Measurements from ENCODE around the gene PRODH2. TPM values are rescaled to one million over a fixed set of nuclear protein-coding genes. Genes with fewer than 3 reads are reported as not detected.

PRODH2 gene
- total and polyA plus RNA-seq, 2 of the 13 experiments (the other 11 are each of a cell fraction or from before 2014, with no cell fraction given): 86.7 to 118 TPM

- no peak for TF ChIP-seq KIAA2018 (CRISPR knock-in tag; IDR thresholded peaks at IDR 0.05; ENCODE audit: borderline replicate concordance)
- no peak for TF ChIP-seq PHF8 (CRISPR knock-in tag; IDR thresholded peaks at IDR 0.05)
- 0 out of 2 replicates have a peak, but pooled peaks have one; percentile 30 for TF ChIP-seq ZNF776 (CRISPR knock-in tag; IDR thresholded peaks at IDR 0.05)
- peak; percentile 69; the same call in 1 of the 2 replicates for TF ChIP-seq MTF2 (CRISPR knock-in tag; IDR thresholded peaks at IDR 0.05; ENCODE audit: borderline replicate concordance)
- no peak for TF ChIP-seq HNRNPLL (IDR thresholded peaks at IDR 0.05; ENCODE audit: low read depth, low read length, poor library complexity, severe bottlenecking)
- no peak for TF ChIP-seq GTF3A (CRISPR knock-in tag; conservative IDR thresholded peaks at IDR 0.05)
- no peak; the same call in 1 of the 2 replicates for TF ChIP-seq ZNF484 (CRISPR knock-in tag; IDR thresholded peaks at IDR 0.05; ENCODE audit: borderline replicate concordance, low read depth)
- no peak for TF ChIP-seq ZNF101 (CRISPR knock-in tag; IDR thresholded peaks at IDR 0.05; ENCODE audit: borderline replicate concordance, low read depth)
- TF ChIP-seq GRHL1 (CRISPR knock-in tag; conservative IDR thresholded peaks at IDR 0.05): no peak; the same call in 1 of the 2 replicates
- TF ChIP-seq MAFK (conservative IDR thresholded peaks at IDR 0.05 in 1 of 2, IDR thresholded peaks at IDR 0.05 in 1 of 2; ENCODE audit: low read length in 2 of 2): no peak
- TF ChIP-seq ZNF460 (CRISPR knock-in tag; IDR thresholded peaks at IDR 0.05; ENCODE audit: borderline replicate concordance): no peak
- TF ChIP-seq THYN1 (CRISPR knock-in tag; IDR thresholded peaks at IDR 0.05; ENCODE audit: borderline replicate concordance, low read depth): no peak; the same call in 1 of the 2 replicates
- TF ChIP-seq GPN1 (CRISPR knock-in tag; IDR thresholded peaks at IDR 0.05; ENCODE audit: borderline replicate concordance): peak; percentile 77; the same call in 1 of the 2 replicates
- TF ChIP-seq MAF1 (CRISPR knock-in tag; IDR thresholded peaks at IDR 0.05; ENCODE audit: borderline replicate concordance): 0 out of 2 replicates have a peak, but pooled peaks have one; percentile 45
- no peak for TF ChIP-seq HNRNPL (IDR thresholded peaks at IDR 0.05; ENCODE audit: low read depth, low read length)
- TF ChIP-seq MED1 (CRISPR knock-in tag; IDR thresholded peaks at IDR 0.05): peak; percentile 59
- no peak for TF ChIP-seq RBM39 (IDR thresholded peaks at IDR 0.05; ENCODE audit: low read depth, low read length, poor library complexity, severe bottlenecking)
Measured at GRCh38 chr19:35828692-35829301, 16.2 kb upstream of the PRODH2 start (continued).
